IMR-90 (cell line): Measurements from ENCODE around the gene MLH1.

ENCODE experiments used
- BHLHE40 ChIP-seq: fragments of 150-350 bp; IDR thresholded peaks from 2 replicates; pipeline ENCODE4 v1.6.1; 2016; ENCODE audit warnings: mild to moderate bottlenecking, low read depth, low read length
- CEBPB ChIP-seq: IDR thresholded peaks from 2 replicates; pipeline ENCODE4 v1.6.1; 2012; ENCODE audit warnings: low read depth, low read length, improper control_type of control experiment
- CHD1 ChIP-seq: IDR thresholded peaks from 2 replicates; pipeline ENCODE4 v1.6.1; 2012; ENCODE audit warnings: low read depth, low read length, improper control_type of control experiment
- CTCF ChIP-seq: conservative IDR thresholded peaks from 2 replicates; pipeline ENCODE4 v1.5.1; 2012; ENCODE audit warnings: mild to moderate bottlenecking, low read depth, low read length, improper control_type of control experiment
- FOS ChIP-seq: fragments of 150-350 bp; IDR thresholded peaks from 2 replicates; pipeline ENCODE4 v1.6.1; 2016; ENCODE audit warnings: low read depth, low read length
- MAFK ChIP-seq: IDR thresholded peaks from 2 replicates; pipeline ENCODE4 v1.6.1; 2012; ENCODE audit warnings: low read depth, low read length, improper control_type of control experiment
- MAZ ChIP-seq: IDR thresholded peaks from 2 replicates; pipeline ENCODE4 v1.6.1; 2012; ENCODE audit warnings: low read depth, mild to moderate bottlenecking, low read length, improper control_type of control experiment, moderate library complexity, borderline replicate concordance
- NFE2L2 ChIP-seq: fragments of 150-350 bp; IDR thresholded peaks from 2 replicates; pipeline ENCODE4 v1.6.1; 2016; ENCODE audit warnings: low read depth, mild to moderate bottlenecking, low read length
- POLR2A ChIP-seq: IDR thresholded peaks from 2 replicates; pipeline ENCODE4 v1.6.1; 2012; ENCODE audit warnings: mild to moderate bottlenecking, low read depth, low read length
- RAD21 ChIP-seq: IDR thresholded peaks from 2 replicates; pipeline ENCODE4 v1.6.1; 2012; ENCODE audit warnings: low read length, improper control_type of control experiment
- RCOR1 ChIP-seq: IDR thresholded peaks from 2 replicates; pipeline ENCODE4 v1.6.1; 2012; ENCODE audit warnings: mild to moderate bottlenecking, low read length, improper control_type of control experiment; ENCODE audit not compliant: insufficient replicate concordance
- USF2 ChIP-seq: fragments of 150-350 bp; IDR thresholded peaks from 2 replicates; pipeline ENCODE4 v1.6.1; 2017; ENCODE audit warnings: mild to moderate bottlenecking, antibody characterized with exemption, low read length, low read depth

GRCh38 chr3:37072892-37073291 lies 79.6 kb downstream of the MLH1 start:
- TF ChIP-seq POLR2A (no peak), CTCF (no peak), USF2 (no peak), RAD21 (no peak), RCOR1 (no peak), MAZ (no peak), MAFK (no peak), NFE2L2 (no peak), FOS (no peak), CHD1 (no peak), BHLHE40 (no peak), CEBPB (no peak)
